Left ventricle myocardium inferior (tissue), 1 donor: ENCODE data around the gene NUMBL. TPM values are rescaled to one million over a fixed set of nuclear protein-coding genes. Genes with fewer than 3 reads are reported as not detected.

Experiments
- DNase-seq: peaks from one replicate; pipeline ENCODE4 v3.0.0-alpha.2; 2020
- H3K27ac ChIP-seq: fragments of 200-600 bp; replicated peaks from 2 replicates; pipeline ENCODE4 v1.8.0; 2021
- H3K27me3 ChIP-seq: fragments of 200-600 bp; 2 replicates; pipeline ENCODE4 v1.8.0; 2021; ENCODE audit warnings: low read depth
- H3K36me3 ChIP-seq: fragments of 200-600 bp; 2 replicates; pipeline ENCODE4 v1.8.0; 2021
- H3K4me1 ChIP-seq: fragments of 200-600 bp; 2 replicates; pipeline ENCODE4 v1.8.0; 2021
- H3K4me3 ChIP-seq: fragments of 200-600 bp; 2 replicates; pipeline ENCODE4 v1.8.0; 2021; ENCODE audit warnings: mild to moderate bottlenecking, moderate library complexity
- H3K9me3 ChIP-seq: fragments of 200-600 bp; replicated peaks from 2 replicates; pipeline ENCODE4 v1.8.0; 2021
- intact Hi-C: fragments of 100-400 bp; cut with micrococcal nuclease; formaldehyde crosslinking; loops from one replicate; pipeline ENCODE4 v1.11.0; 2022
- total RNA-seq: library from RNA; stranded (reverse); fragmentation: NEBNext Ultra II Directional; extraction: Animal tissue kit (Norgen Biotek cat#: 25700); gene quantifications from one replicate; pipeline ENCODE4 v1.2.1, GENCODE V29; 2021
- TF ChIP-seq, protein P1 (sequence below): fragments of 200-600 bp; IDR thresholded peaks from 2 replicates; pipeline ENCODE4 v1.8.0; 2021; ENCODE audit warnings: antibody characterized with exemption, mild to moderate bottlenecking, borderline replicate concordance
- donor health status: DM: no; HTN: yes; CAD: no; lungs with severe emphysema.

Gene NUMBL
- total RNA-seq, 1 donor from 2014 or later: 14.7 TPM

- Histone ChIP-seq H3K4me3 (no peak overlapping the region), H3K4me1 (peaks cover 23% of the 10 kb centered on the region), H3K27ac (peak overlapping the region; percentile 82), H3K27me3 (no peaks in the 10 kb centered on the region), H3K36me3 (peaks cover 83% of the 10 kb centered on the region), H3K9me3 (no peaks in the 10 kb centered on the region)
- no peak for DNase-seq
- TF ChIP-seq, protein P1, sequence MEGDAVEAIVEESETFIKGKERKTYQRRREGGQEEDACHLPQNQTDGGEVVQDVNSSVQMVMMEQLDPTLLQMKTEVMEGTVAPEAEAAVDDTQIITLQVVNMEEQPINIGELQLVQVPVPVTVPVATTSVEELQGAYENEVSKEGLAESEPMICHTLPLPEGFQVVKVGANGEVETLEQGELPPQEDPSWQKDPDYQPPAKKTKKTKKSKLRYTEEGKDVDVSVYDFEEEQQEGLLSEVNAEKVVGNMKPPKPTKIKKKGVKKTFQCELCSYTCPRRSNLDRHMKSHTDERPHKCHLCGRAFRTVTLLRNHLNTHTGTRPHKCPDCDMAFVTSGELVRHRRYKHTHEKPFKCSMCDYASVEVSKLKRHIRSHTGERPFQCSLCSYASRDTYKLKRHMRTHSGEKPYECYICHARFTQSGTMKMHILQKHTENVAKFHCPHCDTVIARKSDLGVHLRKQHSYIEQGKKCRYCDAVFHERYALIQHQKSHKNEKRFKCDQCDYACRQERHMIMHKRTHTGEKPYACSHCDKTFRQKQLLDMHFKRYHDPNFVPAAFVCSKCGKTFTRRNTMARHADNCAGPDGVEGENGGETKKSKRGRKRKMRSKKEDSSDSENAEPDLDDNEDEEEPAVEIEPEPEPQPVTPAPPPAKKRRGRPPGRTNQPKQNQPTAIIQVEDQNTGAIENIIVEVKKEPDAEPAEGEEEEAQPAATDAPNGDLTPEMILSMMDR: no peak
- intact Hi-C loops: no loop called here
Observed at GRCh38 chr19:40619333-40620160, 70.9 kb downstream of the NUMBL start.

- H3K9me3 ChIP-seq: no peaks in the 10 kb centered on the region
- TF ChIP-seq, protein P1: no peak
- H3K36me3 ChIP-seq: peaks cover 67% of the 10 kb centered on the region
- H3K27ac ChIP-seq: no peak overlapping the region
- H3K4me3 ChIP-seq: no peak overlapping the region
- intact Hi-C loops: no loop called here
- no peaks in the 10 kb centered on the region for H3K27me3 ChIP-seq
- peaks cover 37% of the 10 kb centered on the region for H3K4me1 ChIP-seq
- DNase-seq: no peak
Observed at GRCh38 chr19:40617961-40618360, 72.5 kb downstream of the NUMBL start.

DNA sequence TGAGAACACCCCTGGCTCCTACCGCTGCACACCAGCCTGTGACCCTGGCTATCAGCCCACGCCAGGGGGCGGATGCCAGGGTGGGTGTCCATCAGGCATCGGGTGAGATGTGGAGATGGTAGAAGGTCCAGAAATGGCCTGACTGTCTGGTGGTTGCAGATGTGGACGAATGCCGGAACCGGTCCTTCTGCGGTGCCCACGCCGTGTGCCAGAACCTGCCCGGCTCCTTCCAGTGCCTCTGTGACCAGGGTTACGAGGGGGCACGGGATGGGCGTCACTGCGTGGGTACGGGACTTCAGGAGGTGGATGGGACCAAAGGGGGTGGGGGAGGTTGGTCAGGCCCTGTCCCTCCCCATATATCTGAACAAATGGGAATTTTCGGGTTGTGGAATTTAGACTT lies 73.5 kb downstream of the NUMBL start:
- H3K27ac ChIP-seq: no peak overlapping the region
- H3K36me3 ChIP-seq: peaks cover 58% of the 10 kb centered on the region
- TF ChIP-seq, protein P1: no peak
- no peaks in the 10 kb centered on the region for H3K9me3 ChIP-seq
- no peak for DNase-seq
- H3K4me3 ChIP-seq: no peak overlapping the region
- peaks cover 38% of the 10 kb centered on the region for H3K4me1 ChIP-seq
- H3K27me3 ChIP-seq: no peaks in the 10 kb centered on the region
- intact Hi-C loops: no loop called here

DNA sequence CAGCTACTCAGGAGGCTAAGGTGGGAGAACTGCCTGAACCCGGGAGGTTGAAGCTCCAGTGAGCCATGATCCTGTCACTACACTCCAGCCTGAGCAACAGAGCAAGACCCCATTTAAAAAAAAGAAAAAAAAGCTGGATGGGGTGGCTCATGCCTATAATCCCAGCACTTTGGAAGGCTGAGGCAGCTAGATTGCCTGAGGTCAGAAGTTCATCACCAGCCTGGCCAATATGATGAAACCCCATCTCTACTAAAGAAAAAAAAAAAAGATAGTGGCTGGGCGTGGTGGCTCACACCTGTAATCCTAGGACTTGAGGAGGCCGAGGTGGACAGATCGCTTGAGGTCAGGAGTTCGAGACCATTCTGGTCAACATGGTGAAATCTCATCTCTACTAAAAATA lies 74.3 kb downstream of the NUMBL start:
- Histone ChIP-seq H3K36me3 (peaks cover 51% of the 10 kb centered on the region), H3K4me3 (no peak overlapping the region), H3K4me1 (peaks cover 44% of the 10 kb centered on the region), H3K9me3 (no peaks in the 10 kb centered on the region), H3K27me3 (no peaks in the 10 kb centered on the region), H3K27ac (no peak overlapping the region)
- no peak for DNase-seq
- intact Hi-C loops: no loop called here
- TF ChIP-seq, protein P1: no peak

Other genes starting within 250 kb of the NUMBL start
- gene SERTAD3, start 246.3 kb downstream of the NUMBL start, total RNA-seq: 16.2 TPM
- gene BLVRB, start 224.9 kb downstream of the NUMBL start, total RNA-seq: 91.3 TPM
- 6.1 TPM for gene SPTBN4, start 223.7 kb downstream of the NUMBL start, total RNA-seq
- 14.8 TPM for gene SHKBP1, start 113.8 kb downstream of the NUMBL start, total RNA-seq
- gene LTBP4, start 89.3 kb downstream of the NUMBL start, total RNA-seq: 260 TPM
- gene COQ8B, start 26.2 kb upstream of the NUMBL start, total RNA-seq: 24.0 TPM
- gene ITPKC, start 26.5 kb upstream of the NUMBL start, total RNA-seq: 9.8 TPM
- 7.4 TPM for gene ACTMAP, start 59.8 kb upstream of the NUMBL start, total RNA-seq
- 27.9 TPM for gene SNRPA, start 60.6 kb upstream of the NUMBL start, total RNA-seq
- not detected for gene MIA, start 84.9 kb upstream of the NUMBL start, total RNA-seq
- gene RAB4B, start 87.6 kb upstream of the NUMBL start, total RNA-seq: 13.5 TPM
- 47.8 TPM for gene EGLN2, start 108.5 kb upstream of the NUMBL start, total RNA-seq
- gene CYP2A6, start 159.8 kb upstream of the NUMBL start, total RNA-seq: not detected
- not detected for gene CYP2A7, start 191.6 kb upstream of the NUMBL start, total RNA-seq